ENCODE measurements around the gene SHISA3. TPM values are rescaled to one million over a fixed set of nuclear protein-coding genes. Genes with fewer than 3 reads are reported as not detected.

SHISA3 gene
- total RNA-seq, 3 donors from 2014 or later, result 0.11 to 0.18 TPM; not detected in 1

- Mint-ChIP-seq H3K27me3 (ENCODE audit: low read depth) (peaks cover 72% of the 10 kb centered on the region), H3K4me3 (no peak overlapping the region), H3K36me3 (ENCODE audit: insufficient read depth) (no peaks in the 10 kb centered on the region), H3K4me1 (ENCODE audit: low read depth) (peaks cover 23% of the 10 kb centered on the region), H3K9me3 (no peaks in the 10 kb centered on the region)
- ATAC-seq (no peak), DNase-seq (no peak)
Observed at GRCh38 chr4:42399393-42399792, 2.1 kb downstream of the SHISA3 start.

GRCh38 chr4:42401171-42401570 is 3.9 kb downstream of the SHISA3 start:
- Mint-ChIP-seq H3K9me3 (no peaks in the 10 kb centered on the region), H3K4me1 (ENCODE audit: low read depth) (peaks cover 23% of the 10 kb centered on the region), H3K4me3 (no peak overlapping the region), H3K27me3 (ENCODE audit: low read depth) (peaks cover 59% of the 10 kb centered on the region), H3K36me3 (ENCODE audit: insufficient read depth) (peaks cover 2% of the 10 kb centered on the region)
- ATAC-seq (no peak), DNase-seq (no peak)

- H3K4me3 Mint-ChIP-seq, result no peak overlapping the region
- peaks cover 4% of the 10 kb centered on the region for H3K4me1 Mint-ChIP-seq (ENCODE audit: low read depth)
- DNase-seq (no peak), ATAC-seq (no peak)
- peaks cover 37% of the 10 kb centered on the region for H3K27me3 Mint-ChIP-seq (ENCODE audit: low read depth)
- peaks cover 2% of the 10 kb centered on the region for H3K36me3 Mint-ChIP-seq (ENCODE audit: insufficient read depth)
- no peaks in the 10 kb centered on the region for H3K9me3 Mint-ChIP-seq
Observed at GRCh38 chr4:42404001-42404400, 6.7 kb downstream of the SHISA3 start.

GRCh38 chr4:42410446-42410845 is 13.2 kb downstream of the SHISA3 start:
- Mint-ChIP-seq H3K36me3 (ENCODE audit: insufficient read depth) (peaks cover 27% of the 10 kb centered on the region), H3K4me1 (ENCODE audit: low read depth) (no peaks in the 10 kb centered on the region), H3K27me3 (ENCODE audit: low read depth) (no peaks in the 10 kb centered on the region), H3K4me3 (no peak overlapping the region), H3K9me3 (no peaks in the 10 kb centered on the region)
- no peak for DNase-seq
- no peak for ATAC-seq

GRCh38 chr4:42411803-42412202 is 14.5 kb downstream of the SHISA3 start:
- ATAC-seq (no peak), DNase-seq (no peak)
- Mint-ChIP-seq H3K36me3 (ENCODE audit: insufficient read depth) (peaks cover 30% of the 10 kb centered on the region), H3K4me1 (ENCODE audit: low read depth) (no peaks in the 10 kb centered on the region), H3K27me3 (ENCODE audit: low read depth) (no peaks in the 10 kb centered on the region), H3K9me3 (no peaks in the 10 kb centered on the region), H3K4me3 (no peak overlapping the region)

- no peak overlapping the region for H3K4me3 Mint-ChIP-seq
- H3K4me1 Mint-ChIP-seq (ENCODE audit: low read depth), result no peaks in the 10 kb centered on the region
- DNase-seq (no peak), ATAC-seq (no peak)
- H3K9me3 Mint-ChIP-seq, result no peaks in the 10 kb centered on the region
- H3K27me3 Mint-ChIP-seq (ENCODE audit: low read depth), result no peaks in the 10 kb centered on the region
- peaks cover 30% of the 10 kb centered on the region for H3K36me3 Mint-ChIP-seq (ENCODE audit: insufficient read depth)
Observed at GRCh38 chr4:42412251-42412650, 15.0 kb downstream of the SHISA3 start.

- Mint-ChIP-seq H3K9me3 (no peaks in the 10 kb centered on the region), H3K27me3 (ENCODE audit: low read depth) (no peaks in the 10 kb centered on the region), H3K36me3 (ENCODE audit: insufficient read depth) (peaks cover 41% of the 10 kb centered on the region), H3K4me1 (ENCODE audit: low read depth) (no peaks in the 10 kb centered on the region), H3K4me3 (no peak overlapping the region)
- DNase-seq, result no peak
- no peak for ATAC-seq
Observed at GRCh38 chr4:42415281-42415680, 18.0 kb downstream of the SHISA3 start.

GRCh38 chr4:42416017-42416416 is 18.7 kb downstream of the SHISA3 start:
- H3K4me1 Mint-ChIP-seq (ENCODE audit: low read depth), result no peaks in the 10 kb centered on the region
- H3K36me3 Mint-ChIP-seq (ENCODE audit: insufficient read depth), result peaks cover 41% of the 10 kb centered on the region
- ATAC-seq, result no peak
- H3K9me3 Mint-ChIP-seq, result no peaks in the 10 kb centered on the region
- no peak overlapping the region for H3K4me3 Mint-ChIP-seq
- no peaks in the 10 kb centered on the region for H3K27me3 Mint-ChIP-seq (ENCODE audit: low read depth)
- DNase-seq, result no peak

GRCh38 chr4:42417550-42417949 is 20.3 kb downstream of the SHISA3 start:
- DNase-seq, result no peak
- no peaks in the 10 kb centered on the region for H3K4me1 Mint-ChIP-seq (ENCODE audit: low read depth)
- no peak for ATAC-seq
- peaks cover 43% of the 10 kb centered on the region for H3K36me3 Mint-ChIP-seq (ENCODE audit: insufficient read depth)
- H3K4me3 Mint-ChIP-seq, result no peak overlapping the region
- no peaks in the 10 kb centered on the region for H3K9me3 Mint-ChIP-seq
- H3K27me3 Mint-ChIP-seq (ENCODE audit: low read depth), result no peaks in the 10 kb centered on the region

GRCh38 chr4:42420140-42420539 is 22.9 kb downstream of the SHISA3 start:
- no peak for DNase-seq
- no peaks in the 10 kb centered on the region for H3K9me3 Mint-ChIP-seq
- no peaks in the 10 kb centered on the region for H3K27me3 Mint-ChIP-seq (ENCODE audit: low read depth)
- no peak for ATAC-seq
- H3K4me3 Mint-ChIP-seq, result no peak overlapping the region
- H3K4me1 Mint-ChIP-seq (ENCODE audit: low read depth), result no peaks in the 10 kb centered on the region
- peaks cover 34% of the 10 kb centered on the region for H3K36me3 Mint-ChIP-seq (ENCODE audit: insufficient read depth)

GRCh38 chr4:42425146-42426065 is 28.1 kb downstream of the SHISA3 start:
- H3K4me1 Mint-ChIP-seq (ENCODE audit: low read depth), result no peaks in the 10 kb centered on the region
- peaks cover 48% of the 10 kb centered on the region for H3K36me3 Mint-ChIP-seq (ENCODE audit: insufficient read depth)
- no peaks in the 10 kb centered on the region for H3K9me3 Mint-ChIP-seq
- H3K4me3 Mint-ChIP-seq, result no peak overlapping the region
- no peak for DNase-seq
- H3K27me3 Mint-ChIP-seq (ENCODE audit: low read depth), result no peaks in the 10 kb centered on the region
- no peak for ATAC-seq

- peaks cover 45% of the 10 kb centered on the region for H3K36me3 Mint-ChIP-seq (ENCODE audit: insufficient read depth)
- H3K4me3 Mint-ChIP-seq, result no peak overlapping the region
- H3K9me3 Mint-ChIP-seq, result no peaks in the 10 kb centered on the region
- H3K27me3 Mint-ChIP-seq (ENCODE audit: low read depth), result no peaks in the 10 kb centered on the region
- H3K4me1 Mint-ChIP-seq (ENCODE audit: low read depth), result no peaks in the 10 kb centered on the region
- no peak for ATAC-seq
- DNase-seq, result no peak
Observed at GRCh38 chr4:42428036-42428435, 30.7 kb downstream of the SHISA3 start.

GRCh38 chr4:42436928-42437565 is 39.8 kb downstream of the SHISA3 start:
- no peak for ATAC-seq
- no peaks in the 10 kb centered on the region for H3K9me3 Mint-ChIP-seq
- peaks cover 46% of the 10 kb centered on the region for H3K36me3 Mint-ChIP-seq (ENCODE audit: insufficient read depth)
- H3K4me3 Mint-ChIP-seq, result no peak overlapping the region
- no peaks in the 10 kb centered on the region for H3K27me3 Mint-ChIP-seq (ENCODE audit: low read depth)
- H3K4me1 Mint-ChIP-seq (ENCODE audit: low read depth), result no peaks in the 10 kb centered on the region
- no peak for DNase-seq

- DNase-seq (no peak), ATAC-seq (no peak)
- no peak overlapping the region for H3K4me3 Mint-ChIP-seq
- no peaks in the 10 kb centered on the region for H3K9me3 Mint-ChIP-seq
- H3K36me3 Mint-ChIP-seq (ENCODE audit: insufficient read depth), result peaks cover 51% of the 10 kb centered on the region
- H3K4me1 Mint-ChIP-seq (ENCODE audit: low read depth), result no peaks in the 10 kb centered on the region
- H3K27me3 Mint-ChIP-seq (ENCODE audit: low read depth), result no peaks in the 10 kb centered on the region
Observed at GRCh38 chr4:42440083-42440482, 42.8 kb downstream of the SHISA3 start.

- DNase-seq (no peak), ATAC-seq (no peak)
- H3K4me3 Mint-ChIP-seq, result no peak overlapping the region
Observed at GRCh38 chr4:42442601-42443000, 45.3 kb downstream of the SHISA3 start.

More at GRCh38 chr4:42442601-42443000, 45.3 kb downstream of the SHISA3 start:
- H3K36me3 Mint-ChIP-seq (ENCODE audit: insufficient read depth), result peaks cover 48% of the 10 kb centered on the region
- H3K27me3 Mint-ChIP-seq (ENCODE audit: low read depth), result no peaks in the 10 kb centered on the region
- no peaks in the 10 kb centered on the region for H3K4me1 Mint-ChIP-seq (ENCODE audit: low read depth)
- H3K9me3 Mint-ChIP-seq, result no peaks in the 10 kb centered on the region

Measured in activated T-cell treated with anti-CD3 and anti-CD28 coated beads, Interleukin-2, amount 50 U/mL, for 4 hours (primary cell).